ENCODE data around the gene GUK1.

GUK1 gene

DNA sequence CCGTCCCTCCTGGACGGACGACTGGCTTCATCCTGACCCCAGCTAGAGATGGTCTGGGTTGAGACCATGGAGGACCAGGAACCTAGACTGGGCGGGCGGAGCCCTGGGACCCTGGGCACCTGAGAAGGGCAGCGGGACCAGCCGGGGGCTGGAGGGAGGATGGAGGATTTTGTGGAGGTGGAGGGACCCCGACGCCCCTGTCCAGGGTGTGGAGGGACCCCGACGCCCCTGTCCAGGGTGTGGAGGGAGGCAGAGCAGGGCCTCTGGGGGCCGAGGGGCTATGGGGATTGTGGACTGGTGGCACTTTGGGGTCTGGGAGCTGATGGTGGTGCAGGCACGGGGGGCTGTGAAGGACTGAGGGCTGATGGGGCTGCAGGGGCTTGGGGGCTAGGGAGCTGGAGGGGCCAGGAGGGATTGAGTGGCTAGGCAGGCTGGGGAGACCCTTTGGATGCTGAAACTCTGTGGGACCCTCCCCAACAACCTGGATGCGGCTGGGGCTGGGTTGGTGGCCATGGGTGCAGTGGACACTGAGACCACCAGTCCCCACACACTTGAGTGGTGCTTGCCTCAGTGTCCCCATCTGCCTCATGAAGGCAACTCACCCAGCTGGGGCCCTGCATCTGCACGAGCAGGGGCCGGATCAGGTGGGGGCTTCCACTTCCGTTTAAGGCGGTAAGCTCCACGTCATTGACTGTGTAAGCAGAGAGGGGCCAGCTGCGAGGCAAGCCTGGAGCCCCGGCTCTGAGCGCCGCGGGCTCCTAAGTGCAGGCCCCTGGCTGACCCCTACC, 17.1 kb downstream of the GUK1 start:
- no peak overlapping the region for H3K4me3 ChIP-seq (replicated peaks; ENCODE audit: insufficient read depth, low read length)
- TF ChIP-seq, protein P1, sequence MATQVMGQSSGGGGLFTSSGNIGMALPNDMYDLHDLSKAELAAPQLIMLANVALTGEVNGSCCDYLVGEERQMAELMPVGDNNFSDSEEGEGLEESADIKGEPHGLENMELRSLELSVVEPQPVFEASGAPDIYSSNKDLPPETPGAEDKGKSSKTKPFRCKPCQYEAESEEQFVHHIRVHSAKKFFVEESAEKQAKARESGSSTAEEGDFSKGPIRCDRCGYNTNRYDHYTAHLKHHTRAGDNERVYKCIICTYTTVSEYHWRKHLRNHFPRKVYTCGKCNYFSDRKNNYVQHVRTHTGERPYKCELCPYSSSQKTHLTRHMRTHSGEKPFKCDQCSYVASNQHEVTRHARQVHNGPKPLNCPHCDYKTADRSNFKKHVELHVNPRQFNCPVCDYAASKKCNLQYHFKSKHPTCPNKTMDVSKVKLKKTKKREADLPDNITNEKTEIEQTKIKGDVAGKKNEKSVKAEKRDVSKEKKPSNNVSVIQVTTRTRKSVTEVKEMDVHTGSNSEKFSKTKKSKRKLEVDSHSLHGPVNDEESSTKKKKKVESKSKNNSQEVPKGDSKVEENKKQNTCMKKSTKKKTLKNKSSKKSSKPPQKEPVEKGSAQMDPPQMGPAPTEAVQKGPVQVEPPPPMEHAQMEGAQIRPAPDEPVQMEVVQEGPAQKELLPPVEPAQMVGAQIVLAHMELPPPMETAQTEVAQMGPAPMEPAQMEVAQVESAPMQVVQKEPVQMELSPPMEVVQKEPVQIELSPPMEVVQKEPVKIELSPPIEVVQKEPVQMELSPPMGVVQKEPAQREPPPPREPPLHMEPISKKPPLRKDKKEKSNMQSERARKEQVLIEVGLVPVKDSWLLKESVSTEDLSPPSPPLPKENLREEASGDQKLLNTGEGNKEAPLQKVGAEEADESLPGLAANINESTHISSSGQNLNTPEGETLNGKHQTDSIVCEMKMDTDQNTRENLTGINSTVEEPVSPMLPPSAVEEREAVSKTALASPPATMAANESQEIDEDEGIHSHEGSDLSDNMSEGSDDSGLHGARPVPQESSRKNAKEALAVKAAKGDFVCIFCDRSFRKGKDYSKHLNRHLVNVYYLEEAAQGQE (IDR thresholded peaks at IDR 0.05; ENCODE audit: insufficient replicate concordance, low read depth), result no peak
- TF ChIP-seq GABPA (IDR thresholded peaks at IDR 0.05; ENCODE audit: low read depth) (no peak), SPI1 (IDR thresholded peaks at IDR 0.05; ENCODE audit: borderline replicate concordance, low read depth) (no peak), POLR2AphosphoS5 (IDR thresholded peaks at IDR 0.05; ENCODE audit: low read depth) (no peak)
- TF ChIP-seq, protein P2, sequence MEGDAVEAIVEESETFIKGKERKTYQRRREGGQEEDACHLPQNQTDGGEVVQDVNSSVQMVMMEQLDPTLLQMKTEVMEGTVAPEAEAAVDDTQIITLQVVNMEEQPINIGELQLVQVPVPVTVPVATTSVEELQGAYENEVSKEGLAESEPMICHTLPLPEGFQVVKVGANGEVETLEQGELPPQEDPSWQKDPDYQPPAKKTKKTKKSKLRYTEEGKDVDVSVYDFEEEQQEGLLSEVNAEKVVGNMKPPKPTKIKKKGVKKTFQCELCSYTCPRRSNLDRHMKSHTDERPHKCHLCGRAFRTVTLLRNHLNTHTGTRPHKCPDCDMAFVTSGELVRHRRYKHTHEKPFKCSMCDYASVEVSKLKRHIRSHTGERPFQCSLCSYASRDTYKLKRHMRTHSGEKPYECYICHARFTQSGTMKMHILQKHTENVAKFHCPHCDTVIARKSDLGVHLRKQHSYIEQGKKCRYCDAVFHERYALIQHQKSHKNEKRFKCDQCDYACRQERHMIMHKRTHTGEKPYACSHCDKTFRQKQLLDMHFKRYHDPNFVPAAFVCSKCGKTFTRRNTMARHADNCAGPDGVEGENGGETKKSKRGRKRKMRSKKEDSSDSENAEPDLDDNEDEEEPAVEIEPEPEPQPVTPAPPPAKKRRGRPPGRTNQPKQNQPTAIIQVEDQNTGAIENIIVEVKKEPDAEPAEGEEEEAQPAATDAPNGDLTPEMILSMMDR (IDR thresholded peaks at IDR 0.05; ENCODE audit: insufficient read depth, low read length), result no peak
- H3K27ac ChIP-seq (replicated peaks), result no peak overlapping the region
- DNase-seq (ENCODE audit: low read depth in 1 of 2, low spot score in 1 of 2), result no peak
- H3K27me3 ChIP-seq (ENCODE audit: insufficient read depth, poor library complexity, severe bottlenecking), result no peaks in the 10 kb centered on the region

DNA sequence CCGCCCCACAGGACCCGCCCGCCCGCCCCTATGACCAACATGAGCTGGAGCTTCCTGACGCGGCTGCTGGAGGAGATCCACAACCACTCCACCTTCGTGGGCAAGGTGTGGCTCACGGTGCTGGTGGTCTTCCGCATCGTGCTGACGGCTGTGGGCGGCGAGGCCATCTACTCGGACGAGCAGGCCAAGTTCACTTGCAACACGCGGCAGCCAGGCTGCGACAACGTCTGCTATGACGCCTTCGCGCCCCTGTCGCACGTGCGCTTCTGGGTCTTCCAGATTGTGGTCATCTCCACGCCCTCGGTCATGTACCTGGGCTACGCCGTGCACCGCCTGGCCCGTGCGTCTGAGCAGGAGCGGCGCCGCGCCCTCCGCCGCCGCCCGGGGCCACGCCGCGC, 17.6 kb downstream of the GUK1 start:
- no peak for TF ChIP-seq SPI1 (IDR thresholded peaks at IDR 0.05; ENCODE audit: borderline replicate concordance, low read depth)
- TF ChIP-seq, protein P2 (IDR thresholded peaks at IDR 0.05; ENCODE audit: insufficient read depth, low read length), result no peak
- TF ChIP-seq, protein P1 (IDR thresholded peaks at IDR 0.05; ENCODE audit: insufficient replicate concordance, low read depth), result no peak
- Histone ChIP-seq H3K27ac (replicated peaks) (no peak overlapping the region), H3K27me3 (ENCODE audit: insufficient read depth, poor library complexity, severe bottlenecking) (no peaks in the 10 kb centered on the region), H3K4me3 (replicated peaks; ENCODE audit: insufficient read depth, low read length) (no peak overlapping the region)
- no peak for DNase-seq (ENCODE audit: low read depth in 1 of 2, low spot score in 1 of 2)

DNA sequence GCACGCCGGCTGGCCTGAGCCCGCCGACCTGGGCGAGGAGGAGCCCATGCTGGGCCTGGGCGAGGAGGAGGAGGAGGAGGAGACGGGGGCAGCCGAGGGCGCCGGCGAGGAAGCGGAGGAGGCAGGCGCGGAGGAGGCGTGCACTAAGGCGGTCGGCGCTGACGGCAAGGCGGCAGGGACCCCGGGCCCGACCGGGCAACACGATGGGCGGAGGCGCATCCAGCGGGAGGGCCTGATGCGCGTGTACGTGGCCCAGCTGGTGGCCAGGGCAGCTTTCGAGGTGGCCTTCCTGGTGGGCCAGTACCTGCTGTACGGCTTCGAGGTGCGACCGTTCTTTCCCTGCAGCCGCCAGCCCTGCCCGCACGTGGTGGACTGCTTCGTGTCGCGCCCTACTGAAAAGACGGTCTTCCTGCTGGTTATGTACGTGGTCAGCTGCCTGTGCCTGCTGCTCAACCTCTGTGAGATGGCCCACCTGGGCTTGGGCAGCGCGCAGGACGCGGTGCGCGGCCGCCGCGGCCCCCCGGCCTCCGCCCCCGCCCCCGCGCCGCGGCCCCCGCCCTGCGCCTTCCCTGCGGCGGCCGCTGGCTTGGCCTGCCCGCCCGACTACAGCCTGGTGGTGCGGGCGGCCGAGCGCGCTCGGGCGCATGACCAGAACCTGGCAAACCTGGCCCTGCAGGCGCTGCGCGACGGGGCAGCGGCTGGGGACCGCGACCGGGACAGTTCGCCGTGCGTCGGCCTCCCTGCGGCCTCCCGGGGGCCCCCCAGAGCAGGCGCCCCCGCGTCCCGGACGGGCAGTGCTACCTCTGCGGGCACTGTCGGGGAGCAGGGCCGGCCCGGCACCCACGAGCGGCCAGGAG, 18.3 kb downstream of the GUK1 start:
- no peak for DNase-seq (ENCODE audit: low read depth in 1 of 2, low spot score in 1 of 2)
- H3K27ac ChIP-seq (replicated peaks), result no peak overlapping the region
- TF ChIP-seq, protein P2 (IDR thresholded peaks at IDR 0.05; ENCODE audit: insufficient read depth, low read length), result no peak
- TF ChIP-seq POLR2AphosphoS5 (IDR thresholded peaks at IDR 0.05; ENCODE audit: low read depth) (no peak), SPI1 (IDR thresholded peaks at IDR 0.05; ENCODE audit: borderline replicate concordance, low read depth) (no peak)
- no peak overlapping the region for H3K4me3 ChIP-seq (replicated peaks; ENCODE audit: insufficient read depth, low read length)
- no peaks in the 10 kb centered on the region for H3K27me3 ChIP-seq (ENCODE audit: insufficient read depth, poor library complexity, severe bottlenecking)

All from HL-60 (cell line).